Mesendoderm (in vitro differentiated cells): ENCODE results near the gene CCDC18.

Experiments
- DNase-seq: peaks from one replicate; pipeline ENCODE4 v3.0.0; 2013
- H2AK5ac ChIP-seq: 2 replicates; pipeline ENCODE4 v1.6.1; 2013; ENCODE audit warnings: low read length, inconsistent platforms
- H2BK120ac ChIP-seq: 2 replicates; pipeline ENCODE4 v1.6.1; 2013; ENCODE audit warnings: low read depth, mild to moderate bottlenecking, low read length, moderate library complexity, mixed read lengths
- H2BK15ac ChIP-seq: replicated peaks from 2 replicates; pipeline ENCODE4 v1.6.1; 2013; ENCODE audit warnings: low read depth, mild to moderate bottlenecking, moderate library complexity
- H2BK5ac ChIP-seq: 2 replicates; pipeline ENCODE4 v1.6.1; 2013; ENCODE audit warnings: low read length, inconsistent platforms
- H3K18ac ChIP-seq: 2 replicates; pipeline ENCODE4 v1.6.1; 2013; ENCODE audit warnings: mild to moderate bottlenecking, low read length, mixed read lengths
- H3K23ac ChIP-seq: one replicate; pipeline ENCODE4 v1.6.1; 2013; ENCODE audit warnings: low read length
- H3K27ac ChIP-seq: 2 replicates; pipeline ENCODE4 v1.5.1; 2013; ENCODE audit warnings: low read depth, mild to moderate bottlenecking, inconsistent platforms, low read length, moderate library complexity
- H3K27me3 ChIP-seq: 2 replicates; pipeline ENCODE4 v1.6.1; 2013; ENCODE audit warnings: low read length, control low read depth, mild to moderate bottlenecking, inconsistent platforms; ENCODE audit not compliant: insufficient read depth, poor library complexity
- H3K36me3 ChIP-seq: 2 replicates; pipeline ENCODE4 v1.6.1; 2013; ENCODE audit warnings: low read length, inconsistent platforms; ENCODE audit not compliant: control insufficient read depth, insufficient read depth
- H3K4ac ChIP-seq: one replicate; pipeline ENCODE4 v1.6.1; 2013; ENCODE audit warnings: low read depth, mild to moderate bottlenecking, low read length, moderate library complexity
- H3K4me1 ChIP-seq: 2 replicates; pipeline ENCODE4 v1.6.1; 2013; ENCODE audit warnings: low read depth, low read length, inconsistent platforms; ENCODE audit not compliant: control insufficient read depth
- H3K4me2 ChIP-seq: 2 replicates; pipeline ENCODE4 v1.6.1; 2013; ENCODE audit warnings: low read length
- H3K4me3 ChIP-seq: 2 replicates; pipeline ENCODE4 v1.5.1; 2013; ENCODE audit warnings: mild to moderate bottlenecking, low read length
- H3K56ac ChIP-seq: one replicate; pipeline ENCODE4 v1.6.1; 2013; ENCODE audit warnings: low read length
- H3K79me1 ChIP-seq: 2 replicates; pipeline ENCODE4 v1.6.1; 2013; ENCODE audit warnings: low read length, inconsistent platforms
- H3K79me2 ChIP-seq: 2 replicates; pipeline ENCODE4 v1.6.1; 2013; ENCODE audit warnings: mild to moderate bottlenecking, low read length; ENCODE audit not compliant: control insufficient read depth, insufficient read depth
- H3K9ac ChIP-seq: 2 replicates; pipeline ENCODE4 v1.6.1; 2013; ENCODE audit warnings: low read length, inconsistent platforms
- H4K5ac ChIP-seq: one replicate; pipeline ENCODE4 v1.6.1; 2013; ENCODE audit warnings: low read length
- H4K8ac ChIP-seq: one replicate; pipeline ENCODE4 v1.6.1; 2013; ENCODE audit warnings: low read depth, mild to moderate bottlenecking, control low read depth, low read length, moderate library complexity
- WGBS: extraction: QIAGEN DNeasy Blood & Tissue Kit; methylation state at CpG from one replicate; pipeline ENCODE4 v1.1.7; 2013; ENCODE audit warnings: low lambda C conversion rate, missing lambda C conversion rate; ENCODE audit not compliant: insufficient coverage; ENCODE audit errors: extremely low coverage; 5-methylcytosine and 5-hydroxymethylcytosine counted together

CCDC18 gene

GRCh38 chr1:93317943-93318342, 137.4 kb downstream of the CCDC18 start:
- no peak overlapping the region for H2AK5ac ChIP-seq
- no peak overlapping the region for H3K4me3 ChIP-seq
- H3K79me1 ChIP-seq, result no peaks in the 10 kb centered on the region
- H3K23ac ChIP-seq, result no peak overlapping the region
- no peak overlapping the region for H3K4ac ChIP-seq
- no peaks in the 10 kb centered on the region for H3K4me1 ChIP-seq
- no peaks in the 10 kb centered on the region for H3K27me3 ChIP-seq
- H2BK120ac ChIP-seq, result no peak overlapping the region
- DNase-seq, result no peak
- no peak overlapping the region for H3K18ac ChIP-seq
- no peak overlapping the region for H2BK15ac ChIP-seq
- no CpG with 5 or more reads among the region's 2 CpGs for WGBS
- no peaks in the 10 kb centered on the region for H3K79me2 ChIP-seq
- H3K4me2 ChIP-seq, result no peak overlapping the region
- H2BK5ac ChIP-seq, result no peak overlapping the region
- H4K8ac ChIP-seq, result no peak overlapping the region
- H3K27ac ChIP-seq, result no peak overlapping the region
- no peak overlapping the region for H3K9ac ChIP-seq
- no peak overlapping the region for H4K5ac ChIP-seq
- no peak overlapping the region for H3K56ac ChIP-seq
- H3K36me3 ChIP-seq, result no peaks in the 10 kb centered on the region

GRCh38 chr1:93321720-93322119, 141.2 kb downstream of the CCDC18 start:
- WGBS, result no CpG with 5 or more reads among the region's 1 CpG

GRCh38 chr1:93322349-93322748, 141.8 kb downstream of the CCDC18 start:
- H2BK5ac ChIP-seq, result no peak overlapping the region
- no peak overlapping the region for H3K56ac ChIP-seq
- H3K4me3 ChIP-seq, result no peak overlapping the region
- H3K9ac ChIP-seq, result no peak overlapping the region
- no peak overlapping the region for H2AK5ac ChIP-seq
- H3K4ac ChIP-seq, result no peak overlapping the region
- no peak overlapping the region for H3K18ac ChIP-seq
- H3K4me1 ChIP-seq, result no peaks in the 10 kb centered on the region
- WGBS, result no CpG with 5 or more reads among the region's 3 CpGs
- no peak overlapping the region for H2BK120ac ChIP-seq
- H3K36me3 ChIP-seq, result no peaks in the 10 kb centered on the region
- H3K79me2 ChIP-seq, result no peaks in the 10 kb centered on the region
- no peak overlapping the region for H4K8ac ChIP-seq
- no peaks in the 10 kb centered on the region for H3K79me1 ChIP-seq
- H3K27ac ChIP-seq, result no peak overlapping the region
- DNase-seq, result no peak
- H2BK15ac ChIP-seq, result no peak overlapping the region
- no peak overlapping the region for H3K23ac ChIP-seq
- no peak overlapping the region for H3K4me2 ChIP-seq
- no peaks in the 10 kb centered on the region for H3K27me3 ChIP-seq
- H4K5ac ChIP-seq, result no peak overlapping the region

More at GRCh38 chr1:93321720-93322119, 141.2 kb downstream of the CCDC18 start:
- Histone ChIP-seq H4K8ac (no peak overlapping the region), H3K79me2 (no peaks in the 10 kb centered on the region), H3K27ac (no peak overlapping the region), H2BK5ac (no peak overlapping the region), H2BK15ac (no peak overlapping the region), H3K4me3 (no peak overlapping the region), H3K36me3 (no peaks in the 10 kb centered on the region), H3K56ac (no peak overlapping the region), H3K4ac (no peak overlapping the region), H2AK5ac (no peak overlapping the region), H3K23ac (no peak overlapping the region), H2BK120ac (no peak overlapping the region), H4K5ac (no peak overlapping the region), H3K4me2 (no peak overlapping the region), H3K9ac (no peak overlapping the region), H3K4me1 (no peaks in the 10 kb centered on the region), H3K27me3 (no peaks in the 10 kb centered on the region), H3K79me1 (no peaks in the 10 kb centered on the region), H3K18ac (no peak overlapping the region)
- DNase-seq, result no peak

- WGBS, result no CpG with 5 or more reads among the region's 3 CpGs
- no peaks in the 10 kb centered on the region for H3K79me2 ChIP-seq
Observed at GRCh38 chr1:93323185-93323820, 142.8 kb downstream of the CCDC18 start.

GRCh38 chr1:93324486-93325464, 144.3 kb downstream of the CCDC18 start:
- no CpG with 5 or more reads among the region's 8 CpGs for WGBS
- H3K27ac ChIP-seq, result no peak overlapping the region
- H3K79me1 ChIP-seq, result no peaks in the 10 kb centered on the region

More at GRCh38 chr1:93323185-93323820, 142.8 kb downstream of the CCDC18 start:
- H2BK5ac ChIP-seq, result no peak overlapping the region
- no peak overlapping the region for H4K8ac ChIP-seq
- no peaks in the 10 kb centered on the region for H3K4me1 ChIP-seq
- H3K23ac ChIP-seq, result no peak overlapping the region
- H3K36me3 ChIP-seq, result no peaks in the 10 kb centered on the region
- no peak overlapping the region for H3K18ac ChIP-seq
- H3K27me3 ChIP-seq, result no peaks in the 10 kb centered on the region
- no peak overlapping the region for H3K56ac ChIP-seq
- no peak overlapping the region for H2AK5ac ChIP-seq
- H3K4me3 ChIP-seq, result no peak overlapping the region
- H3K4me2 ChIP-seq, result no peak overlapping the region
- no peak overlapping the region for H2BK15ac ChIP-seq
- no peak overlapping the region for H3K27ac ChIP-seq
- no peak overlapping the region for H3K9ac ChIP-seq
- H4K5ac ChIP-seq, result no peak overlapping the region
- no peak overlapping the region for H3K4ac ChIP-seq
- DNase-seq, result no peak
- H2BK120ac ChIP-seq, result no peak overlapping the region
- no peaks in the 10 kb centered on the region for H3K79me1 ChIP-seq

More at GRCh38 chr1:93324486-93325464, 144.3 kb downstream of the CCDC18 start:
- H2BK15ac ChIP-seq, result no peak overlapping the region
- H3K9ac ChIP-seq, result no peak overlapping the region
- no peak overlapping the region for H3K56ac ChIP-seq
- H3K23ac ChIP-seq, result no peak overlapping the region
- H4K5ac ChIP-seq, result no peak overlapping the region
- H4K8ac ChIP-seq, result no peak overlapping the region
- H3K4ac ChIP-seq, result no peak overlapping the region
- no peak overlapping the region for H2BK120ac ChIP-seq
- H3K4me2 ChIP-seq, result no peak overlapping the region
- no peaks in the 10 kb centered on the region for H3K4me1 ChIP-seq
- no peak overlapping the region for H3K4me3 ChIP-seq
- H3K36me3 ChIP-seq, result no peaks in the 10 kb centered on the region
- no peak overlapping the region for H3K18ac ChIP-seq
- H3K79me2 ChIP-seq, result no peaks in the 10 kb centered on the region
- no peaks in the 10 kb centered on the region for H3K27me3 ChIP-seq
- no peak for DNase-seq
- no peak overlapping the region for H2AK5ac ChIP-seq
- H2BK5ac ChIP-seq, result no peak overlapping the region
